DND-41 (cell line): Measurements from ENCODE around the gene AGAP1.

Experiments used
- ATAC-seq: fragments of 200-7000 bp; cut with Tn5 transposase; 3 replicates; pipeline ENCODE4 v1.9.1; 2021; ENCODE audit warnings: low read depth; ENCODE audit not compliant: insufficient read depth
- DNase-seq: peaks from one replicate; pipeline ENCODE4 v3.0.0-alpha.2; 2020
- H2AFZ ChIP-seq: 2 replicates; pipeline ENCODE4 v1.6.0; 2012; ENCODE audit warnings: low read depth, low read length
- H3K27ac ChIP-seq: 2 replicates; pipeline ENCODE4 v1.5.1; 2012; ENCODE audit warnings: low read length, inconsistent platforms
- H3K27me3 ChIP-seq: fragments of 200-600 bp; sonication (generic); 2 replicates; pipeline ENCODE4 v1.6.0; 2012; ENCODE audit warnings: low read length, mild to moderate bottlenecking, inconsistent platforms; ENCODE audit not compliant: insufficient read depth, poor library complexity
- H3K36me3 ChIP-seq: 2 replicates; pipeline ENCODE4 v1.5.1; 2012; ENCODE audit warnings: low read length, inconsistent platforms; ENCODE audit not compliant: insufficient read depth
- H3K4me1 ChIP-seq: 2 replicates; pipeline ENCODE4 v1.5.1; 2012; ENCODE audit warnings: mild to moderate bottlenecking, low read length; ENCODE audit not compliant: insufficient read depth
- H3K4me2 ChIP-seq: 2 replicates; pipeline ENCODE4 v1.6.0; 2012; ENCODE audit warnings: mild to moderate bottlenecking, moderate library complexity, low read length, inconsistent platforms; ENCODE audit not compliant: insufficient read depth
- H3K4me3 ChIP-seq, 2 experiments: fragments of 200-600 bp in 1 of 2; shearing (Covaris generic) in 1 of 2; 2 replicates each; pipeline ENCODE4 v1.5.1; 2012 to 2016; ENCODE audit warnings: inconsistent platforms in 2 of 2, low read length in 2 of 2, mild to moderate bottlenecking in 2 of 2, low read depth in 1 of 2, moderate library complexity in 1 of 2
- H3K79me2 ChIP-seq: 2 replicates; pipeline ENCODE4 v1.6.0; 2012; ENCODE audit warnings: low read length, inconsistent platforms; ENCODE audit not compliant: insufficient read depth
- H3K9ac ChIP-seq: 2 replicates; pipeline ENCODE4 v1.6.0; 2012; ENCODE audit warnings: low read depth, mild to moderate bottlenecking, inconsistent platforms, low read length, moderate library complexity
- H3K9me3 ChIP-seq: 2 replicates; pipeline ENCODE4 v1.5.1; 2012; ENCODE audit warnings: low read length, moderate library complexity, mild to moderate bottlenecking, inconsistent platforms; ENCODE audit not compliant: insufficient read depth, severe bottlenecking
- H4K20me1 ChIP-seq: 2 replicates; pipeline ENCODE4 v1.6.0; 2012; ENCODE audit warnings: low read length; ENCODE audit not compliant: insufficient read depth
- EZH2 ChIP-seq: IDR thresholded peaks from 3 replicates; pipeline ENCODE4 v1.6.1; 2012; ENCODE audit warnings: borderline replicate concordance, low read depth, mild to moderate bottlenecking, moderate library complexity, low read length, inconsistent platforms; ENCODE audit not compliant: severe bottlenecking
- TF ChIP-seq, protein P1 (sequence below): IDR thresholded peaks from 2 replicates; pipeline ENCODE4 v1.5.1; 2012; ENCODE audit warnings: borderline replicate concordance, low read length, moderate library complexity, mild to moderate bottlenecking; ENCODE audit not compliant: poor library complexity, severe bottlenecking; ENCODE audit errors: extremely low read depth

Gene AGAP1

GRCh38 chr2:235730115-235730514 lies 236.3 kb downstream of the AGAP1 start:
- H3K4me2 ChIP-seq = no peak overlapping the region
- H3K79me2 ChIP-seq = no peaks in the 10 kb centered on the region
- DNase-seq (no peak), ATAC-seq (no peak)
- H3K27ac ChIP-seq = no peak overlapping the region
- H2AFZ ChIP-seq = no peak overlapping the region
- 0 out of 2 replicates have a peak, but pooled peaks cover 5% of the 10 kb centered on the region for H4K20me1 ChIP-seq
- no peaks in the 10 kb centered on the region for H3K4me1 ChIP-seq
- no peak overlapping the region for H3K9ac ChIP-seq
- H3K27me3 ChIP-seq = no peaks in the 10 kb centered on the region
- no peaks in the 10 kb centered on the region for H3K36me3 ChIP-seq
- TF ChIP-seq, protein P1, sequence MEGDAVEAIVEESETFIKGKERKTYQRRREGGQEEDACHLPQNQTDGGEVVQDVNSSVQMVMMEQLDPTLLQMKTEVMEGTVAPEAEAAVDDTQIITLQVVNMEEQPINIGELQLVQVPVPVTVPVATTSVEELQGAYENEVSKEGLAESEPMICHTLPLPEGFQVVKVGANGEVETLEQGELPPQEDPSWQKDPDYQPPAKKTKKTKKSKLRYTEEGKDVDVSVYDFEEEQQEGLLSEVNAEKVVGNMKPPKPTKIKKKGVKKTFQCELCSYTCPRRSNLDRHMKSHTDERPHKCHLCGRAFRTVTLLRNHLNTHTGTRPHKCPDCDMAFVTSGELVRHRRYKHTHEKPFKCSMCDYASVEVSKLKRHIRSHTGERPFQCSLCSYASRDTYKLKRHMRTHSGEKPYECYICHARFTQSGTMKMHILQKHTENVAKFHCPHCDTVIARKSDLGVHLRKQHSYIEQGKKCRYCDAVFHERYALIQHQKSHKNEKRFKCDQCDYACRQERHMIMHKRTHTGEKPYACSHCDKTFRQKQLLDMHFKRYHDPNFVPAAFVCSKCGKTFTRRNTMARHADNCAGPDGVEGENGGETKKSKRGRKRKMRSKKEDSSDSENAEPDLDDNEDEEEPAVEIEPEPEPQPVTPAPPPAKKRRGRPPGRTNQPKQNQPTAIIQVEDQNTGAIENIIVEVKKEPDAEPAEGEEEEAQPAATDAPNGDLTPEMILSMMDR = no peak
- TF ChIP-seq EZH2 = no peak
- no peak overlapping the region for H3K4me3 ChIP-seq
- no peaks in the 10 kb centered on the region for H3K9me3 ChIP-seq

- TF ChIP-seq EZH2 = no peak
- TF ChIP-seq, protein P1 = no peak
- H3K27me3 ChIP-seq = no peaks in the 10 kb centered on the region
- ATAC-seq = no peak
These were observed 239.9 kb downstream of the AGAP1 start for GRCh38 chr2:235733761-235734160.

DNA sequence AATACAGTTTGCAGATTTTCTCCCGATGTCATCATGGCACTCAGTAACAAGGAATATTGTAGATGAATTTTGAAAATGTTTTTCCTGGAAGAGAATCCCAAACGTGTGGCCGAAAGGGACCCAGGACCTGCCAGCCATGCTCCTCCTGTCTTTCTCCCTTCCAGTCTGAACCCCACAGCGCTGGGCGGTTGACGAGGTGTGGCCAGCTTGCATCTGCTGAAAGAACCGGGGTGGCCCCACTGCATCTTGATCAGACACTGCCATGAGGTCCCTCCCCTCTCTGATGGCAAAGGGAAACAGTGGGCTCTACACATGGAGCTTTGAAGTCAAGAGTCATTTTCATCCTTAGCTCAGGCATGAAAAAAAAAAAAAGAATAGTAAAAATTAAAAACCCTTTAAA lies 240.3 kb downstream of the AGAP1 start:
- no peaks in the 10 kb centered on the region; the same call in 1 of the 2 replicates for H3K36me3 ChIP-seq
- H3K27ac ChIP-seq = no peak overlapping the region
- no peak overlapping the region for H3K4me3 ChIP-seq
- no peak overlapping the region for H2AFZ ChIP-seq
- H3K9ac ChIP-seq = no peak overlapping the region
- no peaks in the 10 kb centered on the region for H3K9me3 ChIP-seq
- no peaks in the 10 kb centered on the region for H3K4me1 ChIP-seq
- H3K79me2 ChIP-seq = no peaks in the 10 kb centered on the region
- ATAC-seq = no peak
- TF ChIP-seq, protein P1 = no peak
- TF ChIP-seq EZH2 = no peak
- H3K4me2 ChIP-seq = no peak overlapping the region
- H4K20me1 ChIP-seq = 0 out of 2 replicates have a peak, but pooled peaks cover 11% of the 10 kb centered on the region
- H3K27me3 ChIP-seq = no peaks in the 10 kb centered on the region
- no peak for DNase-seq

More at GRCh38 chr2:235733761-235734160, 239.9 kb downstream of the AGAP1 start:
- Histone ChIP-seq H4K20me1 (0 out of 2 replicates have a peak, but pooled peaks cover 11% of the 10 kb centered on the region), H2AFZ (no peak overlapping the region), H3K79me2 (no peaks in the 10 kb centered on the region), H3K27ac (no peak overlapping the region), H3K4me2 (no peak overlapping the region), H3K4me3 (no peak overlapping the region), H3K4me1 (no peaks in the 10 kb centered on the region), H3K36me3 (no peaks in the 10 kb centered on the region; the same call in 1 of the 2 replicates), H3K9ac (no peak overlapping the region), H3K9me3 (no peaks in the 10 kb centered on the region)
- no peak for DNase-seq
